PC-9 (cell line): ENCODE measurements around the gene ZNF609. TPM values are rescaled to one million over a fixed set of nuclear protein-coding genes. Genes with fewer than 3 reads are reported as not detected.

Experiments used
- BruUV-seq: library from RNA; stranded (reverse); fragments of 400-500 nt; replicated peaks from 2 replicates; lab custom pipeline; 2021; lab: Mats Ljungman, UMichigan
- CTCF ChIA-PET: fragments of 300-600 bp; sonication (Branson Sonifier 250); formaldehyde crosslinking; loops from one replicate; lab custom pipeline; 2022; ENCODE audit warnings: antibody characterized with exemption; lab: Charles Lee
- POLR2A ChIA-PET: fragments of 300-600 bp; sonication (Branson Sonifier 250); formaldehyde crosslinking; loops from one replicate; lab custom pipeline; 2022; ENCODE audit warnings: antibody characterized with exemption; ENCODE audit not compliant: unreplicated experiment; lab: Charles Lee
- DNase-seq, 2 experiments: peaks; one replicate each; pipeline versions ENCODE4 v3.0.0 to v3.0.0-alpha.2; 2015 to 2022; ENCODE audit warnings: mixed read lengths in 1 of 2
- H2AFZ ChIP-seq: fragments of 200-600 bp; sonication (generic); 2 replicates; pipeline ENCODE4 v1.8.1; 2017; ENCODE audit warnings: antibody characterized with exemption
- H3F3A ChIP-seq: fragments of 200-600 bp; sonication (generic); 2 replicates; pipeline ENCODE4 v1.8.1; 2017; ENCODE audit warnings: antibody characterized with exemption, mild to moderate bottlenecking, low read depth; ENCODE audit not compliant: insufficient read depth
- H3K27ac ChIP-seq: fragments of 200-600 bp; sonication (generic); 2 replicates; pipeline ENCODE4 v1.6.1; 2016; ENCODE audit warnings: mixed run types
- H3K27me3 ChIP-seq: fragments of 200-600 bp; sonication (generic); 2 replicates; pipeline ENCODE4 v1.6.1; 2016; ENCODE audit warnings: low read depth, mixed run types; ENCODE audit not compliant: insufficient read depth
- H3K36me3 ChIP-seq: fragments of 200-600 bp; sonication (generic); 2 replicates; pipeline ENCODE4 v1.6.1; 2016; ENCODE audit warnings: low read depth, mixed run types
- H3K4me1 ChIP-seq: fragments of 200-600 bp; sonication (generic); replicated peaks from 2 replicates; pipeline ENCODE4 v1.6.1; 2016; ENCODE audit warnings: mixed run types; ENCODE audit not compliant: insufficient read depth
- H3K4me2 ChIP-seq: fragments of 200-600 bp; sonication (generic); 2 replicates; pipeline ENCODE4 v1.6.1; 2017; ENCODE audit warnings: mixed run types
- H3K4me3 ChIP-seq: fragments of 200-600 bp; sonication (generic); 2 replicates; pipeline ENCODE4 v1.6.1; 2016; ENCODE audit warnings: mixed run types
- H3K79me2 ChIP-seq: fragments of 200-600 bp; sonication (generic); 2 replicates; pipeline ENCODE4 v1.6.1; 2017; ENCODE audit warnings: low read depth, mixed run types
- H3K9me2 ChIP-seq: fragments of 200-600 bp; sonication (generic); 2 replicates; pipeline ENCODE4 v1.8.1; 2017; ENCODE audit warnings: mild to moderate bottlenecking; ENCODE audit not compliant: insufficient read depth
- H3K9me3 ChIP-seq: fragments of 200-600 bp; sonication (generic); 2 replicates; pipeline ENCODE4 v1.8.1; 2016; ENCODE audit warnings: low read depth; ENCODE audit not compliant: insufficient read depth
- H4K20me1 ChIP-seq: fragments of 200-600 bp; sonication (generic); 2 replicates; pipeline ENCODE4 v1.8.1; 2017; ENCODE audit not compliant: insufficient read depth
- EZH2 ChIP-seq: fragments of 200-600 bp; sonication (generic); IDR thresholded peaks from 2 replicates; pipeline ENCODE4 v1.8.0; 2017; ENCODE audit warnings: antibody characterized with exemption, low read depth
- intact Hi-C: fragments of 100-400 bp; cut with micrococcal nuclease; formaldehyde crosslinking; loops from one replicate; pipeline ENCODE4 v1.10.0; 2022; ENCODE audit not compliant: unreplicated experiment
- total RNA-seq: library from RNA; stranded (reverse); gene quantifications from 2 replicates; pipeline ENCODE4 v1.2.3, GENCODE V29; 2021
- TF ChIP-seq, protein P1 (sequence below): fragments of 200-600 bp; sonication (generic); conservative IDR thresholded peaks from 2 replicates; pipeline ENCODE4 v1.6.1; 2017; ENCODE audit warnings: mixed run types, antibody characterized with exemption, mild to moderate bottlenecking, moderate library complexity

ZNF609 gene
- total RNA-seq, 1 experiment from 2014 or later, result 38.6 TPM

DNA sequence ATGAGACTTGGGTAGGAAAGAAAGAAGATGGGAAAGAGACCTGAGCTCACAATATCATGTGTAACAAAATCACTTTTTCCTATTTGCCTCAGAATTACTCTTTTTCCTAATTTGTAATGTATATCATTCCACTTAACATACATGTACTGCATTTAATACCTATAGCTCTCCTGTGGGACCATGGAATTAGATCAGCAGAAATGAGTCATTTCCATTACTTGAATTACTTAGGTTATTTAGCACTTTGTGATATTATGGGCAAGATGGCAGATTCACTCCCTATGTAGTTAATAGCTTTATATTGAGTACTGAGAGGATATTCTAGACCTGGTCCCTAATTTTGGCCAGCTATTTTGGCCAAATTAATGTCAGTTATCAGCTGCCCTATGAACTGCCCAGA, 70.5 kb downstream of the ZNF609 start:
- no TSS peak for BruUV-seq
- TF ChIP-seq, protein P1, sequence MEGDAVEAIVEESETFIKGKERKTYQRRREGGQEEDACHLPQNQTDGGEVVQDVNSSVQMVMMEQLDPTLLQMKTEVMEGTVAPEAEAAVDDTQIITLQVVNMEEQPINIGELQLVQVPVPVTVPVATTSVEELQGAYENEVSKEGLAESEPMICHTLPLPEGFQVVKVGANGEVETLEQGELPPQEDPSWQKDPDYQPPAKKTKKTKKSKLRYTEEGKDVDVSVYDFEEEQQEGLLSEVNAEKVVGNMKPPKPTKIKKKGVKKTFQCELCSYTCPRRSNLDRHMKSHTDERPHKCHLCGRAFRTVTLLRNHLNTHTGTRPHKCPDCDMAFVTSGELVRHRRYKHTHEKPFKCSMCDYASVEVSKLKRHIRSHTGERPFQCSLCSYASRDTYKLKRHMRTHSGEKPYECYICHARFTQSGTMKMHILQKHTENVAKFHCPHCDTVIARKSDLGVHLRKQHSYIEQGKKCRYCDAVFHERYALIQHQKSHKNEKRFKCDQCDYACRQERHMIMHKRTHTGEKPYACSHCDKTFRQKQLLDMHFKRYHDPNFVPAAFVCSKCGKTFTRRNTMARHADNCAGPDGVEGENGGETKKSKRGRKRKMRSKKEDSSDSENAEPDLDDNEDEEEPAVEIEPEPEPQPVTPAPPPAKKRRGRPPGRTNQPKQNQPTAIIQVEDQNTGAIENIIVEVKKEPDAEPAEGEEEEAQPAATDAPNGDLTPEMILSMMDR, result no peak
- no peak for TF ChIP-seq EZH2
- Histone ChIP-seq H4K20me1 (no peaks in the 10 kb centered on the region), H3K4me3 (no peak overlapping the region), H3F3A (peaks cover 8% of the 10 kb centered on the region; the same call in 1 of the 2 replicates), H3K36me3 (no peaks in the 10 kb centered on the region), H3K27ac (no peak overlapping the region), H3K4me2 (no peak overlapping the region), H3K27me3 (no peaks in the 10 kb centered on the region), H2AFZ (no peak overlapping the region), H3K79me2 (peaks cover 45% of the 10 kb centered on the region), H3K9me3 (no peaks in the 10 kb centered on the region), H3K4me1 (peaks cover 10% of the 10 kb centered on the region), H3K9me2 (no peaks in the 10 kb centered on the region)
- ChIA-PET CTCF (no interaction called here), POLR2A (no interaction called here)
- intact Hi-C loops, result no loop called here
- no peak for DNase-seq

DNA sequence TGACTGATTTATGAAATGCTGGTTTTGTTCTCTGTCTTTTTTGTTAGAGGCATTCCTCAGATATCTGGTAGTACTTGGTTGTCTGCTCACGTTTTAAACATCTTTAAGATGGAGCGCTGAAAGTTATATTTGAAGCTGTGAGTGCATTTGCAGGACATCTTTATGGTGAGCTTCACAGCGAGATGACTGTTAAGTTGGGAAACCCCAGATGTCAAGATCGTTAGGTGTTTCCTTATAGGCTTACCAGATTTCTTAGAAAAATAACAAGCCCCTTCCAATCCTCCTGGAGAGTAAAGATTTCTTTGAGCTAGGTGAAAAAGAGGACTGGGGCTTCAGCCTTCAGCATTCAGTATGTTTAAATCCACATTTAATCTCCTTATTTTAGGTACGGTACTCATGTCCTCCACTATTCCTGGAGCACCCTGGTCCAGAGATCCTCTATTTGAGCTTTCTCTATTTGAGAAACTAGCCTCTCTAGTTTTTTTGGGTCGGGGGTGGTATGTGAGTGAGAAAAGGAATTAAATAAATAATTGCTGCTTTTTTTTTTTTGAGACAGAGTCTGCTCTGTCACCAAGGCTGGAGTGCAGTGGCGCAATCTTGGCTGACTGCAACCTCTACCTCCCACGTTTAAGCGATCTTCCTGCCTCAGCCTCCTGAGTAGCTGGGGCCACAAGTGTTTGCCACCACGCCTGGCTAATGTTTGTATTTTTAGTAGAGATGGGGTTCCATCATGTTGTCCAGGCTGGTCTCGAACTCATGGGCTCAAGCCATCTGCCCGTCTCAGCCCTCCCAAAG, 72.3 kb downstream of the ZNF609 start:
- Histone ChIP-seq H2AFZ (no peak overlapping the region), H3K9me3 (no peaks in the 10 kb centered on the region), H3K9me2 (no peaks in the 10 kb centered on the region), H3F3A (peaks cover 15% of the 10 kb centered on the region; the same call in 1 of the 2 replicates), H3K27me3 (no peaks in the 10 kb centered on the region), H3K4me1 (peaks cover 17% of the 10 kb centered on the region), H3K79me2 (peaks cover 45% of the 10 kb centered on the region), H3K27ac (no peak overlapping the region), H3K4me2 (no peak overlapping the region), H4K20me1 (no peaks in the 10 kb centered on the region), H3K36me3 (no peaks in the 10 kb centered on the region), H3K4me3 (no peak overlapping the region)
- ChIA-PET POLR2A (no interaction called here), CTCF (no interaction called here)
- no TSS peak for BruUV-seq
- intact Hi-C loops, result no loop called here
- TF ChIP-seq EZH2, result no peak
- TF ChIP-seq, protein P1, result no peak
- DNase-seq, result no peak

- H3K27me3 ChIP-seq, result no peaks in the 10 kb centered on the region
- DNase-seq, result no peak
- BruUV-seq, result no TSS peak
- H3K4me2 ChIP-seq, result peak overlapping the region; percentile 38; the same call in 1 of the 2 replicates
- TF ChIP-seq, protein P1, result no peak
- TF ChIP-seq EZH2, result no peak
- POLR2A ChIA-PET, result interaction anchor here (0.6 kb wide), 1 partner anchor 654 kb away, joined by 4 read pairs; no protein-coding TSS in a partner anchor
- peak overlapping the region; percentile 71 for H3K27ac ChIP-seq
- H3F3A ChIP-seq, result peaks cover 15% of the 10 kb centered on the region; the same call in 1 of the 2 replicates
- H4K20me1 ChIP-seq, result no peaks in the 10 kb centered on the region
- H3K9me2 ChIP-seq, result no peaks in the 10 kb centered on the region
- intact Hi-C loops, result no loop called here
- peaks cover 48% of the 10 kb centered on the region for H3K79me2 ChIP-seq
- 0 out of 2 replicates have a peak overlapping the region, but pooled peaks have one; percentile 16 for H2AFZ ChIP-seq
- H3K36me3 ChIP-seq, result no peaks in the 10 kb centered on the region
- no peak overlapping the region for H3K4me3 ChIP-seq
- peaks cover 17% of the 10 kb centered on the region for H3K4me1 ChIP-seq
- no peaks in the 10 kb centered on the region for H3K9me3 ChIP-seq
- CTCF ChIA-PET, result no interaction called here
Observed at GRCh38 chr15:64535460-64536243, 75.3 kb downstream of the ZNF609 start.
